Astrocyte (in vitro differentiated cells and primary cell): ENCODE data around the gene UBE2D2.

ENCODE experiments used
- EZH2 ChIP-seq: IDR thresholded peaks from 2 replicates; pipeline ENCODE4 v1.6.1; 2012; ENCODE audit warnings: mild to moderate bottlenecking, low read length, inconsistent platforms; ENCODE audit not compliant: insufficient read depth
- TF ChIP-seq, protein P1 (sequence below): IDR thresholded peaks from 2 replicates; pipeline ENCODE4 v1.5.1; 2011; ENCODE audit warnings: low read depth, mild to moderate bottlenecking, inconsistent platforms, low read length, moderate library complexity; ENCODE audit not compliant: insufficient read depth

DNA sequence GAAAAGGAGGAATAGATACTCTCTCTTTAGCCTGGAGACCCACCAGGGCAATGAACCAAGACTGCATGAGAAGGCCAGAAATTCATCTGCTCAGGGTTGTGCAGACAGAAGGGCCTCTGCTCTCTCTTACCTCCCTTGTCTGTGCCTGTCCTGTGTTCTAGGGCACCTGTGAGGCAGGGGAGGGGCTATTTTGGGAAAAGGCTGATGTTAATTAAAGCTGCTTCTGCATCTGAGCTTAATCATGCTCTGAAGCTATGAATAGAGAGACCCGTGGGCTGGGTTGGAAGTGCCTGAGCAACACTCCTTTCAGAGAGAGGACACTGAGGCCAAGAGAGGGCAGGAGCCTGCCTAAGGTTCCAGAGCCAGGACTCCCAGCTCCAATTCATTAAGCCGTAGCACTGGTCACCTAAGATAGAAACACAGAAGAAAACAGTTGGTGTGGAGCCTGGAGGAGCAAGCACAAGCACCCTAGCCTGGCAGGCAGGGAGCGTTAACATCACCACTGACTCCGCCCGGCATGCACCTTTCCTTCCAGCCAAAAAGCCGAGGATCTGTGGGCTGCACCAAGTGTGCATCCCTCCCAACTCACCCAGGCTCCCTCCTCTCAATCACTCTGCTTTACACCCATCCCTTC, 47.2 kb upstream of the UBE2D2 start:
- TF ChIP-seq, protein P1, sequence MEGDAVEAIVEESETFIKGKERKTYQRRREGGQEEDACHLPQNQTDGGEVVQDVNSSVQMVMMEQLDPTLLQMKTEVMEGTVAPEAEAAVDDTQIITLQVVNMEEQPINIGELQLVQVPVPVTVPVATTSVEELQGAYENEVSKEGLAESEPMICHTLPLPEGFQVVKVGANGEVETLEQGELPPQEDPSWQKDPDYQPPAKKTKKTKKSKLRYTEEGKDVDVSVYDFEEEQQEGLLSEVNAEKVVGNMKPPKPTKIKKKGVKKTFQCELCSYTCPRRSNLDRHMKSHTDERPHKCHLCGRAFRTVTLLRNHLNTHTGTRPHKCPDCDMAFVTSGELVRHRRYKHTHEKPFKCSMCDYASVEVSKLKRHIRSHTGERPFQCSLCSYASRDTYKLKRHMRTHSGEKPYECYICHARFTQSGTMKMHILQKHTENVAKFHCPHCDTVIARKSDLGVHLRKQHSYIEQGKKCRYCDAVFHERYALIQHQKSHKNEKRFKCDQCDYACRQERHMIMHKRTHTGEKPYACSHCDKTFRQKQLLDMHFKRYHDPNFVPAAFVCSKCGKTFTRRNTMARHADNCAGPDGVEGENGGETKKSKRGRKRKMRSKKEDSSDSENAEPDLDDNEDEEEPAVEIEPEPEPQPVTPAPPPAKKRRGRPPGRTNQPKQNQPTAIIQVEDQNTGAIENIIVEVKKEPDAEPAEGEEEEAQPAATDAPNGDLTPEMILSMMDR = no peak
- no peak for TF ChIP-seq EZH2
